SH-SY5Y (cell line): ENCODE data around the gene DOK6.

Experiments
- GATA2 ChIP-seq: IDR thresholded peaks from 2 replicates; pipeline ENCODE4 v1.6.1; 2011; ENCODE audit warnings: mild to moderate bottlenecking, low read depth, low read length
- GATA3 ChIP-seq: IDR thresholded peaks from 2 replicates; pipeline ENCODE4 v1.6.1; 2011; ENCODE audit warnings: low read depth, mild to moderate bottlenecking, low read length, moderate library complexity

- no peak for TF ChIP-seq GATA2
- no peak for TF ChIP-seq GATA3
Measured at GRCh38 chr18:69580107-69580506, 179.4 kb downstream of the DOK6 start.
